ENCODE data around the gene MAFF.

The MAFF gene

DNA sequence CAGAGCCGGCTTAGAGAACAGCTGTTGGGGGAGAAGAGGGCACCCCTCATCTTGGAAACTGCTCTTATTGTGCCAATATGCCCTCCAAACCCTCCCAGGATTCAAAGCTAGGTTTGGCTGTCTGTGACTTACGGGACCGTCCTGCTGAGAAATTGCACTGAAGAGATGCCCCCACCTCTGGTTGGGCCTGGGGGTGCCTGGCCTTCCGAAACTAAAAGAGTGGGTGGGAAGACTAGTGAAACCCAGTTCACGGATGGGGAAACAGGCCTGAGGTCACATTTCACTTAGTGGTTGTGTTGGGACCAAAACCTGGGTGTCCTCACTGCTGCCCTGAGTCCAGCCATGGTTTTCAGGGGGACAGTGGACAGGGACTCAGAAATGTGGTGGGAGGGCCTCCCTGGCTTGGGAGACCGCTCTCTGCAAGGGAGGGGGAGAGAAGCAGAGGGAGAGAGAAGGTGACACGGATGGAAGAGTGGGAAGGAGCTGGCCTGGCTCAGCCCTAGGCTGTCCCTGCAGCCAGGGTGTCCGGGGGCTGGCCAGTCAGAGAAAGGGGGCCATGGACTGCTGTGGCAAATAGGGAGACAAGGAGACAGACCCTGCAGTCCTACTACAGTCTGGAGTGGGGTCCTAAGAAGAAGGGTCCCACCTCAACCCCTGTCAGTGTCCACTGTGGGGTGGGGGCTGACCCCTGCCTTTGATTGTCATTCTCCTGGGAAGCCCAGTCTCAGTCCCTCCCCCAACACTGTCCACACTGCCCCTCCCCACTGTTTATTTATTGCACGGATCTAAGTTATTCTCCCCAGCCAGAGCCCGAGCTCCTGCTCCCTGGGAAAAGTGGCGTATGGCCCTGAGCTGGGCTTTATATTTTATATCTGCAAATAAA, 13.6 kb downstream of the MAFF start:
- H3K4me3 ChIP-seq (ENCODE audit: low read depth, low read length) = no peak overlapping the region
- TF ChIP-seq, protein P1, sequence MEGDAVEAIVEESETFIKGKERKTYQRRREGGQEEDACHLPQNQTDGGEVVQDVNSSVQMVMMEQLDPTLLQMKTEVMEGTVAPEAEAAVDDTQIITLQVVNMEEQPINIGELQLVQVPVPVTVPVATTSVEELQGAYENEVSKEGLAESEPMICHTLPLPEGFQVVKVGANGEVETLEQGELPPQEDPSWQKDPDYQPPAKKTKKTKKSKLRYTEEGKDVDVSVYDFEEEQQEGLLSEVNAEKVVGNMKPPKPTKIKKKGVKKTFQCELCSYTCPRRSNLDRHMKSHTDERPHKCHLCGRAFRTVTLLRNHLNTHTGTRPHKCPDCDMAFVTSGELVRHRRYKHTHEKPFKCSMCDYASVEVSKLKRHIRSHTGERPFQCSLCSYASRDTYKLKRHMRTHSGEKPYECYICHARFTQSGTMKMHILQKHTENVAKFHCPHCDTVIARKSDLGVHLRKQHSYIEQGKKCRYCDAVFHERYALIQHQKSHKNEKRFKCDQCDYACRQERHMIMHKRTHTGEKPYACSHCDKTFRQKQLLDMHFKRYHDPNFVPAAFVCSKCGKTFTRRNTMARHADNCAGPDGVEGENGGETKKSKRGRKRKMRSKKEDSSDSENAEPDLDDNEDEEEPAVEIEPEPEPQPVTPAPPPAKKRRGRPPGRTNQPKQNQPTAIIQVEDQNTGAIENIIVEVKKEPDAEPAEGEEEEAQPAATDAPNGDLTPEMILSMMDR (IDR thresholded peaks at IDR 0.05; ENCODE audit: low read depth, low read length) = no peak

DNA sequence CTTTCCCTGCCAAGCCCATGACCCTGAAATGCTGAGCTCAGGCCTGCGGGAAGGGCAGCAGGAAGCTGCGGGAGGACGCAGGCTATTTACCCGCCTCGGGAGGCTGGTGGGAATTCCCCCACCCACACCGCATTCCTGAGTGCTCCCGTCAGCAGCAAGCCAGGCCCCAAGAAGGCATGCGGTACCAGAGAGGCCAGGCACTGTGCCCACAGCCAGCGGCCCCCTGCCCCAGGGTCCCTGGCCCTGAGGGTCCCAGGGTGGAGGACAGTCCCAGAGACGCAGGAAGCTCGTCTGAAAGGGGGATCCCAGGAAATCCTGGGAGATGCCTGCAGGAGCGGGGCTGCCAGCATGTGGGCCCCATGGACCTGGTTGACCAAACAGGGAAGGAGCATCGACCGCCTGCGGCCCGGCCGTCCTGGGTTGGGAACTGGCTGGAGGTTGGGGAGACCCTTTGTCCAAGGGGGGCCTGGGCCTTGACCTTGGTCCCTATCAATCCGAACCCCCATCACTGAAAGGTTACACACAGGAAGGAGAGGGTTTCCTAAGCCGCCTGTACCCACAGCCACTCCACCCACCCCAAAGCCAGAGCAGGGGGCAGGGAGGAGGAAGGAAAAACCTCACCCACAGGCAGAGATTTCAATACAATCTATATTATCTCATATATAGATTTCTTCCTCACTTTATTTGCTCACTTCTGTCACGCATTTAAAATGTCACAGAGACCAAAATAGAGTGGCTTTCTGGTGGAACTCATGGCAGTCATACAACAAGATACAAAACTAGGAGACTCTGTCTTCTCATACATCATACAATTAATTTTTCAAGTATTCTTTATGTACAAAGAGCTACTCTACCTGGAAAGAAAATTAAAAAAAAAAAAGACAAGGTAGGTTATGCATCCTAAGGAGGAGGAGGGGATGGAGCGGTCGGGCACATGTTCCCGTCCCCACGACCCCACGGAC, 17.1 kb downstream of the MAFF start:
- TF ChIP-seq, protein P1 (IDR thresholded peaks at IDR 0.05; ENCODE audit: low read depth, low read length) = no peak
- H3K4me3 ChIP-seq (ENCODE audit: low read depth, low read length) = no peak overlapping the region

DNA sequence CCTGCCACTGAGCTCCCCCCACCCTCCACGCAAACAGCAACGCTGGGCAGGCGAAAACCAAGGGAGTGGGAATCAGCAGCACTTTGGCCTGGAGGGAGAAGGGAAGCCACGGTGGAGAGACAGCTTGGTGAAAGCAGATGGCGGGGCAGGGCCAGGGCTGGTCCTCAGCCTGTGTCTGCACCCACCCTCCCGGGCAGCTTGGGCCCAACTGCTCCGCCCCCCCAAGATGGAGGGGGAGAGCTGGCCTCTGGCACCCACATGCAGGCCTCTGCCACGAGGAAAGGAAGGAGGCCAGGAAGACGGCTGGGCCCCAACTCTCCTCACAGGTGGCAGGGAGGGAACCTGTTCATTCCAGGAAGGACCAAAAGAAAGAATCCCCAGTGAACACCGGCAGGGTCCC, 17.8 kb downstream of the MAFF start:
- H3K4me3 ChIP-seq (ENCODE audit: low read depth, low read length) = no peak overlapping the region
- TF ChIP-seq, protein P1 (IDR thresholded peaks at IDR 0.05; ENCODE audit: low read depth, low read length) = no peak

DNA sequence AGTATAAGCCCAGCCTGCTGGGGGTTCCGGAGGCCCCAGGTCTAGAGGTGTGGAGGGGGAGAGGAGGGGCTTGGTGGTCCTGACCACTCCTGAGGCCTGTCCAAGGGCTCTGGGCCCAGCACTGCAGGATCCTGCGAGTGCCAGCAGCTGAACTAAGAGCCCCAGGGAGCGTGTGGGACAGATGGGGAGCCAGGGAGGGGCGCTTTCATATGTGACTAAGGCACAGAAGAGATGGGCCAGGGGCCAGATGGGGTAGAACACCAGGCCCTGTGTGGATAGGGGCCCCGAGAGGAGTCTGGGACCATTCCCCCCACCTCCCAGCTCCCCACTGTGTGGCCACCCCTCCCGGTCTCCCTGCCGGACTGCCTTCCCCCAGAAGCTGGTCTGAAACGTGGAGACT, 18.4 kb downstream of the MAFF start:
- TF ChIP-seq, protein P1 (IDR thresholded peaks at IDR 0.05; ENCODE audit: low read depth, low read length) = no peak

DNA sequence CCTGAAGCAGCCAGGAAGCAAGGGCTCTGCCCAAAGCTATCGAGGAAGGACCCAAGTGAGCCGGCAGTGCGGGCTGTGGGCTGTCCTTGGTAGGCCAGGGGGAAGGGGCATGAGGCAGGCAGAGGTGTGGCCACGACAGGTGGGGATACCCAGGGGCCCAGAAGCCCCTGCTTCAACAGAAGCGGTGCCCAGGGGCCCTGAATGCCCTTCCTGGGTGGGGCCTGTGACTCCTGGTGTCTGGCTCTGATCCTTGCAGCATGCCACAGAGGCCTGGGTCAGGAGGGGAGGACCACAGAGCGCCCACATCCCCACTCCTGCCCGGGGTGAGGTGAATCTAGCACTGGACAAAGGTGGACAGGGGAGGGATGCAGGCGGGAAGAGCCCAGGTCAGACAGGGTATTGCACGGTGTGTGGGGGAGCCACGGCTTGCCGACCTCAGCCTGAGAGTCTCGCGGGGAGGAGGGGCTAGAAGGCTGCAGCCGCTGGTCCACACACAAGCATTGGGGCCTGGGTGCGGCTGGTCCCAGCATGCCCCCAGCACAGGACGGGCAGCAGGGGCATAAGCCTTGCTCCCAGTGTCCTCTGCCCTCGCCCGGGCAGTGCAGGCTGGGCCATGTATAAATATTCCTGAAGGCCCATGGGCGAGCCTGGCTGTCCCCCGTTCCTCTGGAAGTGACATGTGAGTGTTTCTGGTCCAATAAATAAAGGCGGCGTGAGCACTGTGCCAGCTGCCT, 19.0 kb downstream of the MAFF start:
- TF ChIP-seq, protein P1 (IDR thresholded peaks at IDR 0.05; ENCODE audit: low read depth, low read length) = no peak
- H3K4me3 ChIP-seq (ENCODE audit: low read depth, low read length) = no peak overlapping the region

More for the DNA sequence above, 18.4 kb downstream of the MAFF start:
- no peak overlapping the region for H3K4me3 ChIP-seq (ENCODE audit: low read depth, low read length)

DNA sequence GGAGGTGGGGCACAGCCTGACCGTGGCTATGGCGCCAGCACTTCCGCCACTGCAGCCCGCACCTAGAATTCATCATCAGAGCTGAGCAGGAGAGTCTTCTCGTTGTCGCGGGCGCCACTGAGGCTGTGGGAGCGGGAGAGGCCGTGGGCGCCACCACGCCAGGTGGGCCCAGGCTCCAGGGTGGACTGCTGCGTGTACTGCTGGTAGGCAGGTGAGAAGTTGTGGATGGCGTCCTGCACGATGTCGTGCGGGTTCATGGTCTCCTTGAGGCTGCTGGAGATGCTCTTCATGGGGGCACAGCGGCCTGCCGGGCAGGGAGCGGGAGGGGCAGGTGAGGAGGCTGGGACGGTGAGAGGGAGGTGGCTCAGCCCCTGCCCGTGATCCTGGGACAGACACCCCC, 19.6 kb downstream of the MAFF start:
- TF ChIP-seq, protein P1 (IDR thresholded peaks at IDR 0.05; ENCODE audit: low read depth, low read length) = no peak

More for the DNA sequence above, 19.6 kb downstream of the MAFF start:
- H3K4me3 ChIP-seq (ENCODE audit: low read depth, low read length) = no peak overlapping the region
